Cerebellar nuclear complex (tissue), 1 donor: ENCODE measurements around the gene WFDC12.
"Not testable (repeated sequence)": the region's sequence is repeated elsewhere in the genome, so short reads cannot be mapped to it uniquely, and the experiment has no call there.

Source experiments
- DNase-seq, 2 experiments: peaks; one replicate each; lab custom pipeline; 2025; lab: John Stamatoyannopoulos, UW

Gene WFDC12

GRCh38 chr20:45124365-45124764 lies at the start of gene WFDC12:
WFDC12 (minus strand) TSS chr20:45124465; CDS start chr20:45124447, 18 bp downstream.
- DNase-seq: no peak

GRCh38 chr20:45173522-45173921 lies 49.3 kb upstream of the WFDC12 start:
- no peak for DNase-seq

- DNase-seq: no peak
These were observed 40.6 kb upstream of the WFDC12 start for GRCh38 chr20:45164906-45165305.

GRCh38 chr20:45163083-45163803 lies 39.0 kb upstream of the WFDC12 start:
- DNase-seq: no peak

- no peak for DNase-seq
These were observed 33.7 kb upstream of the WFDC12 start for GRCh38 chr20:45157962-45158361.

GRCh38 chr20:45156713-45157112 lies 32.4 kb upstream of the WFDC12 start:
- DNase-seq: no peak

- DNase-seq: not testable (repeated sequence)
These were observed 30.5 kb upstream of the WFDC12 start for GRCh38 chr20:45154794-45155193.

GRCh38 chr20:45154183-45154582 lies 29.9 kb upstream of the WFDC12 start:
- no peak for DNase-seq

GRCh38 chr20:45153752-45154151 lies 29.5 kb upstream of the WFDC12 start:
- no peak for DNase-seq

GRCh38 chr20:45153147-45153546 lies 28.9 kb upstream of the WFDC12 start:
- DNase-seq: no peak

- no peak for DNase-seq
These were observed 28.1 kb upstream of the WFDC12 start for GRCh38 chr20:45152405-45152804.

- no peak for DNase-seq
These were observed 24.8 kb upstream of the WFDC12 start for GRCh38 chr20:45149062-45149461.

- DNase-seq: no peak
These were observed 16.6 kb upstream of the WFDC12 start for GRCh38 chr20:45140836-45141235.

GRCh38 chr20:45139733-45140375 lies 15.6 kb upstream of the WFDC12 start:
- DNase-seq: not testable (repeated sequence)

GRCh38 chr20:45138561-45139300 lies 14.5 kb upstream of the WFDC12 start:
- DNase-seq: no peak

GRCh38 chr20:45136911-45137310 lies 12.6 kb upstream of the WFDC12 start:
- DNase-seq: no peak

- no peak for DNase-seq
These were observed 3.8 kb upstream of the WFDC12 start for GRCh38 chr20:45128099-45128498.

- DNase-seq: no peak
These were observed 2.9 kb downstream of the WFDC12 start for GRCh38 chr20:45121388-45121787.

- DNase-seq: no peak
These were observed 4.6 kb downstream of the WFDC12 start for GRCh38 chr20:45119556-45120266.

- no peak for DNase-seq
These were observed 6.2 kb downstream of the WFDC12 start for GRCh38 chr20:45118028-45118427.

- DNase-seq: no peak
These were observed 6.7 kb downstream of the WFDC12 start for GRCh38 chr20:45117581-45117980.

GRCh38 chr20:45115829-45116228 lies 8.4 kb downstream of the WFDC12 start:
- DNase-seq: no peak
